Fibroblast of the aortic adventitia (primary cell): ENCODE measurements around the gene CA5A. TPM values are rescaled to one million over a fixed set of nuclear protein-coding genes. Genes with fewer than 3 reads are reported as not detected.
"Not testable (repeated sequence)": the region's sequence is repeated elsewhere in the genome, so short reads cannot be mapped to it uniquely, and the experiment has no call there.

Experiments
- DNase-seq: peaks from one replicate; pipeline ENCODE4 v3.0.0-alpha.2; 2010; ENCODE audit warnings: low read depth
- H3K4me3 ChIP-seq: 2 replicates; pipeline ENCODE4 v1.5.1; 2011; ENCODE audit warnings: low read depth, mild to moderate bottlenecking, control low read depth, low read length, moderate library complexity
- total RNA-seq: library from RNA; depleted of rRNA; stranded (reverse); fragments of >200 nt; gene quantifications from 2 replicates; pipeline ENCODE4 v1.2.3, GENCODE V29; 2012; ENCODE audit warnings: low replicate concordance
- TF ChIP-seq, protein P1 (sequence below): IDR thresholded peaks from 2 replicates; pipeline ENCODE4 v1.5.1; 2011; ENCODE audit warnings: mild to moderate bottlenecking, low read length, control low read depth, inconsistent platforms; ENCODE audit not compliant: insufficient read depth

The CA5A gene
- not detected in 2 replicates for total RNA-seq

DNA sequence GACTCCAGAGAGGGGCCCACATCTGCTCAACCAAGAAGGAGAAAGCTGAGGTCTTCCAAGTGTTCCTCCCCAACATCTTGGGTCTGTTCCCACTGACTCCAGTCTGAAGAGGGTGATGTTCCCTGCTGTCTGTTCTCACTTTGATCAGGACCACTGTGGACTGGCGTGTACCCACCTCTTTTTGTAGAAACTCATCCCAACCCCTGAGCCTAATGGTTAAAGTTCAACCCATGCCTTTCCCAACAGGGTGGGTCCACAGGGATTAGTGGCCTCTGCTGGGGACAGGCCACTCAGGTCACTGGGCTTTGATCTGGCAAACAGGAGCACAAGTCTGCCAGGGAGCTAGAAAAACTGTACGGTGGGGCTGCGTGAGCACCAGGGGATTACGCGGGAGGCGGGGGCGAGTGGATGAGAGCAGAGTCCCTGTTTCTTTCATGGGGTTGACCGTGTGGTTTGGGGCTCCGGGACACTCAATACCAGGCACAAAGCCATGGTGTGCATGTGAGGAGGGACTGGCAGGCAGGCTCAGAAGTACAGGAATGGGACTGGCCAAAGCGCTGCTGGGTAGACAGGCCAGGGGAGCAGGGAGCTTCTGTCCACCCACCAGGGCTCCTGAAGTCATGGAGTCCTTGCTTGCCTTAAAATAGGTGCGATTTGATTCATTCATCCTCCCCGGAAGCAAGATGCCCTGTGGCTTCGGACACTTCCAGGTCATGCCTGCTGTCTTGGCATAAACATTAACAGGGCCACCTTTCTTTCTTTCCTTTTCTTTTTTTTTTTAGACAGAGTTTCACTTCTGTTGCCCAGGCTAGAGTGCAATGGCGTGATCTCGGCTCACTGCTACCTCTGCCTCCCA lies at the start of gene CA5A:
Gene CA5A (minus strand): TSS at position 155 of the 856 bp plus-strand sequence. CDS start 79 bp downstream, at position 76.
- H3K4me3 ChIP-seq, result no peak within 1 kb of the TSS
- TF ChIP-seq, protein P1, sequence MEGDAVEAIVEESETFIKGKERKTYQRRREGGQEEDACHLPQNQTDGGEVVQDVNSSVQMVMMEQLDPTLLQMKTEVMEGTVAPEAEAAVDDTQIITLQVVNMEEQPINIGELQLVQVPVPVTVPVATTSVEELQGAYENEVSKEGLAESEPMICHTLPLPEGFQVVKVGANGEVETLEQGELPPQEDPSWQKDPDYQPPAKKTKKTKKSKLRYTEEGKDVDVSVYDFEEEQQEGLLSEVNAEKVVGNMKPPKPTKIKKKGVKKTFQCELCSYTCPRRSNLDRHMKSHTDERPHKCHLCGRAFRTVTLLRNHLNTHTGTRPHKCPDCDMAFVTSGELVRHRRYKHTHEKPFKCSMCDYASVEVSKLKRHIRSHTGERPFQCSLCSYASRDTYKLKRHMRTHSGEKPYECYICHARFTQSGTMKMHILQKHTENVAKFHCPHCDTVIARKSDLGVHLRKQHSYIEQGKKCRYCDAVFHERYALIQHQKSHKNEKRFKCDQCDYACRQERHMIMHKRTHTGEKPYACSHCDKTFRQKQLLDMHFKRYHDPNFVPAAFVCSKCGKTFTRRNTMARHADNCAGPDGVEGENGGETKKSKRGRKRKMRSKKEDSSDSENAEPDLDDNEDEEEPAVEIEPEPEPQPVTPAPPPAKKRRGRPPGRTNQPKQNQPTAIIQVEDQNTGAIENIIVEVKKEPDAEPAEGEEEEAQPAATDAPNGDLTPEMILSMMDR, result no peak
- DNase-seq, result no peak

DNA sequence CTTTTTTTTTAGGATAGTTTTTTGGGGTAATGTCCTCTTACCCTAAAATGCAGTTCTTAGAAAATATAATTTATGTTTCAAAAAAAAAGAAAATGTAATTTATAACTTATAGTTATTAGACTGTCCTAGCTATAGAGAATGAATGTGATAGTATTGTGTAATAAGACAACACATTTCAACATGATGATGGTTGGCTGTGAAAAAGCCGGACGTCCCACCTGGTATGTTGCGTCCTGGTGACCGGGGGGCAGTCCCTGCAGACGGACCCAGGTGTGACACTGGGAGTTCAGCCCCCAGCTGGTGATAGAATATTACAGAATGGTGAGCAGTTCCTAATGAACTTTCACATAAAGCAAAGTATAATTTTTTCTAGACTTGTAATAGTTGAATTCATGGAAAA lies 49.2 kb upstream of the CA5A start:
- not testable (repeated sequence) for DNase-seq, H3K4me3 ChIP-seq

DNA sequence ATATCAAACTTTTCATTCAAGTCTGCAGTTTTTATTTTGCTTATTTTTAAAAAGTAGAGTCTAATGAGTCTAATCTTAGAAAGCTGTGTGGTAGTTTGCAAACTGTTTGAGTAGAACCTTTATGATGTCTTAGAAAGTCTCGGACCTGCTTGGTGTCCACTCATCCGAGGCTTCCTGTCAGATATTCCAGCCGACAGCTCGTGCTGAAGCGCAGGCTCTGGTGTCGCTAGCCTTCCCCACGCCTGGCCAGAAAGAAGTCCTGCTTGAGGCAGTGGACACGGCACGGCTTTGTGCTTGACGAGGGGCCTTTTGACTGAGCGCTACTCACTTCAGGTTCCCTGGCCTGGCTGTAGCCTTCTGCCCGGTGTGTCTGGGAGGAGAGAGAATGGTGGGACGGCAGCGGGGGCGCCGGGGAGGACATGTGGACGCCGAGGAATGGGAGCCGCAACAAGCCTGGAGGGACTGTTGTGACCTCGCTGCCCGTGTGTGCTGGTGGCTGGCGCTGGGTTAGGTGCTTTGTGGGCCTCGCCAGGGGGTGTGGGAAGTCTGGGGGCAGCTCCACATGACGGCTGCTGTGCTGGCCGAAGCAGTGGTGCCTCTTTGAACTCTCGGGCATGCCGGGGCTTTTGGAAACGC lies 48.4 kb upstream of the CA5A start:
- H3K4me3 ChIP-seq, result no peak overlapping the region
- DNase-seq, result no peak
- TF ChIP-seq, protein P1, result no peak

DNA sequence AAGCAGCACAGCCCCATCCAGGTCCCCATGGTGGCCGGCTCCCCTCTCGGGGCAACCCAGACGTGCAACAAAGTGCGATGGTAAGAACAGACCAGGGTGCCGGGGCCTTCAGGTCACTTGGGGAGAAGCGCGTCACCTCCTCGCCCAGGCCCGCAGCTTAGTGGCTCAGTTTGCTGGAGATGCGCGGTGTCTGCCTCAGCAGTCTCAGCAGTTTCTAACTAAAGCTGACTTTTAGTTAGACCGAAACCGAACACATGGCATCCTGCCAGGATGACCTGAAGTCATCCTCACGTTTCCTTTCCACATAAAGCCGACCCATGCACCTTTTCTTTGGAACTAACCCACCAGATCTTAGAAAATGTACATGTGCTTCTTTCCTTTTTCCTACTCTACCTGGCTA lies 47.9 kb upstream of the CA5A start:
- not testable (repeated sequence) for DNase-seq

DNA sequence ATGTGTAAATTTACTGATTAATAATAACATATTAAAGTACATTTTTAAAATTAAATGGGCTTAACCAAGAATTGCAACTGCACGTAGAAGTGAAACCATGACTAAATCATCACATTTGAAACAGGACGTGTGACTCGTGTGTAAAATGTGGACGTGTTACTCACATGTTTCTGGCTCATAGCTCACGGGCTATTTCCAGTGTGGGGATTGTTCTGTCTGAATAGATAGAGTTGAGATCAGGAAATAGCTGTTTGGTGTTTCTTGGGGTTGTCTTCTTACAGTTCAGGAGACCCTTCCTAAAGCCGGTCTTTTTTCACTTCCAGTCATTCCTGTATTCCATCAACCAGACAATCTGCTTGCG lies 47.4 kb upstream of the CA5A start:
- peak; percentile 49 for DNase-seq

More for the DNA sequence above, 47.9 kb upstream of the CA5A start:
- H3K4me3 ChIP-seq, result not testable (repeated sequence)

DNA sequence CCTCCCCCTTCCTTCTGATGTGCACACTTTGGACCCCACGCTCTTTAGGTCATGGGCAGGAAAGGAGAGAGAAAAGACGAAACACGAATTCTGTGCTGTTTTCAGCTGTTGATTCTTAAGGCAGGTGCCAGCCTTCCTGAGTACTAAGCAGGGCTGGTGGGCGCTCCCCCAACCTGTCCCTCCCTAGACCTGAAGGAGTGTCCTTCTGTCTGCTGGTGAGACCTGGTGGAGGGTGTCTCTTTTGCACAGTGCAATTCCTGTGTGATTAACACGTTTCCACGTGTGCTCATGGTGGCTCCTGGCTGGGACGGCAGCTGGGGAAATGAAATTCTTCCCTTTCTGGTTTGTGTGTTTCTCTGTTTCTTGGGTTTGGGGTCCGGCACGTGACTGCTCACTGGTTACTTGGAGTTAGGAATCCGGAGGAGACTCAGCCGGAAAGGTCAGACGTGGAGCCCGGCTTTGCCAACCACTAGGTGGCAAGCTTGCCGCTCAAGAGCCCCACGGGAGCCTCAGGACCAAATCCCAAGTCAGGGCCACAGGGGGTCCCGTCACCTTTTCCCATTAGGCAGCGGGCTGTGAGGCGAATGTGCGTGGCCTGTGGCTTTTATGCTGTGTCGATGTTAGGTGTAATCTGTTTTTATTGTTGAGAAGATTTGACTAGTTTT lies 46.9 kb upstream of the CA5A start:
- H3K4me3 ChIP-seq, result not testable (repeated sequence)
- TF ChIP-seq, protein P1, result peak; percentile 44
- peak; percentile 28 for DNase-seq

More for the DNA sequence above, 47.4 kb upstream of the CA5A start:
- H3K4me3 ChIP-seq, result not testable (repeated sequence)

DNA sequence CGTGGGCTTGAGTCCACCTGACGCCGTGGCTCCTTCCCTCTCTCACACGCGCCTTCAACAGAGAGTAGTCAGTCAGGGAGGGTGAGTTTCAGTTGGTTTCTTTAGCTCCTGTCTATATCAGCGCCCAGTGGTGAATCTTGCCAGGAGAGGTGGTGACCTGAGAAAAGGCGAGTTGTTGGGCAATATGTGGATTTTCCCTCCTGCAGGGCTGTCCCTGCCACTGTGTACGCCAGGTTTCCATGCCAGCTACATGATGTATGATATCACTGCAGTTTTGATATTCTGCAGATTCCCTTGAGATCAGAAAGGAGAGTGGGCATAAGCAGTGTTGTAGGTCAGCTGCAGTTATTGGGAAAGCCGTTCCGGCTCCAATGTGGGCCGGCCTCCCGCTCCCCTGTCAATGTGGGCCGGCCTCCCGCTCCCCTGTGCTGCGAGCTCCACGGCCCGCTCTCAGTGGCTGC lies 46.3 kb upstream of the CA5A start:
- no peak for DNase-seq
- no peak overlapping the region for H3K4me3 ChIP-seq
- TF ChIP-seq, protein P1, result no peak

DNA sequence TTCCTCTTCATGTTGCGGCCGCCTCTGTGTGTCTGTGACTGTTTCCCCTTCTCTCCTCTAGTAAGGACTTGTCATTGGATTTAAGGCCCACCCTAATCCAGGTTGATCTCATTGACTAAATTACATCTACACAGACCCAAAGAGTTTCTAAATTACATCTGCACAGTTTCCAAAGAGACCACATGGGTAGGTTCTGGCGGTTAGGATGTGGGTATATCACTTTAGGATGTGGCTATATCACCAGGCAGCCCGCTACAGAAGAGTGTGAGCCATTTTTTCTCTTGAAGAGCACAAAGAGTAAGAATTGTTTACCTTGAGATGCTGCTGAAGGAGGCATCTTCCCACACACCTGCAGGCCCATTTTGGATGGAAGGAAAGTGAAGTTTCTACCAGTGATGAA lies 45.0 kb upstream of the CA5A start:
- DNase-seq, H3K4me3 ChIP-seq: not testable (repeated sequence)

DNA sequence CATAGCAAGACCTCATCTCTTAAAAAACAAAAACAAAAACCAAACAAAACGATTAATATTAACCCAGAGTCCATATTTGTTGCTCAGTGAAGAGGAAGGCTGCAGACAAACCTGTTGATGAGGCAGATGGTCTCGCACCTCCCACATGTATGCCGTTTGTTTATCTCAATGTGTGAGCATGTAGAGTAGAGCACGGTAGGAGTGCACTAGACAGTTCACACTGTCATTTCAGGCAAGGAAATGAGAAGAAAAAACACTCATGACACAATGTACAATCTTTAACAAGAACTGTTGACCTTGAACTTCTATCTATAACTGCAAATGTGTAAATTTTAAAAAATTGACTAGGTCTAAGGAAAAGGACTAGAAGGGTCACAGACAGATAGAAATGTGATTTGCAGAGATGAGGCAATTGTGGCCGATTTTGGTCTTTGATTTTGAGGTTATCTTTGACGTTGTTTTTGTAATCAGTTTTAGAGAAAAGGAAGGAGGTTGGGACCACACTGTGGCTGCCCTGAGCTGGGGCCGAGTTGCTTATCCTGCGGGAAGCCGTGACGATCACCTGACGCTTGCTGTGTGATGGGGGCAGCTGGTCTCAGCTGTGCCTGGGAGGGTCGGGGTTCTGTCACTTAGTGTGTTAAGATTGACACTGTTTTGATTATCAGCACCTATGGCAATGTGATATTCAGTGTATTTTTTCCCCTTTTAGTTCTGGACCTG lies 43.7 kb upstream of the CA5A start:
- H3K4me3 ChIP-seq, DNase-seq: not testable (repeated sequence)
